Neutrophil (primary cell): ENCODE data around the gene SASS6.
"Not testable (repeated sequence)": the region's sequence is repeated elsewhere in the genome, so short reads cannot be mapped to it uniquely, and the experiment has no call there.

Experiments
- H3K27ac ChIP-seq: fragments of 200-600 bp; sonication (generic); 2 replicates; pipeline ENCODE4 v1.5.1; 2016; ENCODE audit warnings: mild to moderate bottlenecking, moderate library complexity
- H3K27me3 ChIP-seq: fragments of 200-600 bp; sonication (generic); 2 replicates; pipeline ENCODE4 v1.6.0; 2016; ENCODE audit warnings: mild to moderate bottlenecking
- H3K36me3 ChIP-seq: fragments of 200-600 bp; sonication (generic); 2 replicates; pipeline ENCODE4 v1.5.1; 2017
- H3K4me1 ChIP-seq, 2 experiments: fragments of 200-600 bp in 1 of 2; sonication (generic) in 1 of 2; 1 replicate in 1 of 2; 2 replicates in 1 of 2; pipeline versions ENCODE4 v1.5.1 to v1.6.1; 2013 to 2016; ENCODE audit warnings: low read depth in 1 of 2, low read length in 1 of 2, mild to moderate bottlenecking in 1 of 2, moderate library complexity in 1 of 2; ENCODE audit not compliant: control insufficient read depth in 1 of 2, insufficient read depth in 1 of 2
- H3K4me3 ChIP-seq, 2 experiments: fragments of 200-600 bp in 1 of 2; sonication (generic) in 1 of 2; 1 replicate in 1 of 2; 2 replicates in 1 of 2; pipeline ENCODE4 v1.5.1; 2013 to 2016; ENCODE audit warnings: low read depth in 1 of 2, low read length in 1 of 2, mild to moderate bottlenecking in 1 of 2, moderate library complexity in 1 of 2
- H3K9me3 ChIP-seq: fragments of 200-600 bp; sonication (generic); 2 replicates; pipeline ENCODE4 v1.5.1; 2016
- TF ChIP-seq, protein P1 (sequence below): fragments of 200-600 bp; sonication (generic); IDR thresholded peaks from 2 replicates; pipeline ENCODE4 v1.5.1; 2016; ENCODE audit warnings: antibody characterized with exemption

Gene SASS6

DNA sequence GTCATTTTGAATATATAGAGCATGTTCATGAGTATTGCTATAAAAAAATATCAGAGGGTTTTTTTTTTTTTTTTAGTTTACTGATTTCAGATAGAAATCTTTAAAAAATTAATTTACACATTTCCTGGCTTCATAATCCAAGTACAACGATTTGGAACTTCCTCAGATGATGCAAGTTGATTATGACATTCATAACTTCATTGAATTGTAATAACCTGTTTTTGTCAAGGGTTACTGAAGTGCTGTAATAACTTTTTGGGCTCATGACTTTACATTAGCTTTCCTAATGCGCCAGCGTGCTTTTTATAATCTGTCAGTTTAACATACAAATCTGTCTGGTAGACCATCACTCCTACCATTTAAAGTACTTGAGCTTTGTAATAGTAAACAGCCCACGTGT lies 81.3 kb downstream of the SASS6 start:
- Histone ChIP-seq H3K4me1 (peaks cover 57 to 60% of the 10 kb centered on the region in 2 experiments), H3K27ac (peak overlapping the region; percentile 81)
- TF ChIP-seq, protein P1, sequence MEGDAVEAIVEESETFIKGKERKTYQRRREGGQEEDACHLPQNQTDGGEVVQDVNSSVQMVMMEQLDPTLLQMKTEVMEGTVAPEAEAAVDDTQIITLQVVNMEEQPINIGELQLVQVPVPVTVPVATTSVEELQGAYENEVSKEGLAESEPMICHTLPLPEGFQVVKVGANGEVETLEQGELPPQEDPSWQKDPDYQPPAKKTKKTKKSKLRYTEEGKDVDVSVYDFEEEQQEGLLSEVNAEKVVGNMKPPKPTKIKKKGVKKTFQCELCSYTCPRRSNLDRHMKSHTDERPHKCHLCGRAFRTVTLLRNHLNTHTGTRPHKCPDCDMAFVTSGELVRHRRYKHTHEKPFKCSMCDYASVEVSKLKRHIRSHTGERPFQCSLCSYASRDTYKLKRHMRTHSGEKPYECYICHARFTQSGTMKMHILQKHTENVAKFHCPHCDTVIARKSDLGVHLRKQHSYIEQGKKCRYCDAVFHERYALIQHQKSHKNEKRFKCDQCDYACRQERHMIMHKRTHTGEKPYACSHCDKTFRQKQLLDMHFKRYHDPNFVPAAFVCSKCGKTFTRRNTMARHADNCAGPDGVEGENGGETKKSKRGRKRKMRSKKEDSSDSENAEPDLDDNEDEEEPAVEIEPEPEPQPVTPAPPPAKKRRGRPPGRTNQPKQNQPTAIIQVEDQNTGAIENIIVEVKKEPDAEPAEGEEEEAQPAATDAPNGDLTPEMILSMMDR, result no peak

DNA sequence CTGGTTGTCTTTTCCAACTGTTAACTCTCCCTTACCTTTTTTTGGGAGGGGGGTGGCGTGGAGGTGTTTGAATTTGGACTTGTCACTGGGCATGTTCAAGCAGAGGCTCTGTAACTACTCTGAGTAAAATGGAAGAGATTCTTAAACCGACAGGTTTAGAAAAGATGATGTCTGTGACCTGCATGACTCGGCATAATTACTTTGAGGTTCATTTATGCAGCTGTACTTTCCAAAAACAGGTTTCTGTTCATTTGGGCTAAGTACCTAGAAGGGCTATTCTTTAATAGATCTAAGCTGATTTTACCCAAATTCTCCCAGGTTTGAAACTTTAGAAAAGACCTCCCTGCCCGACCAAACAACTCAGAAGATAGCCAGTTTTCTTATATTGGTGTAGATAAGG lies 82.6 kb downstream of the SASS6 start:
- no peaks in the 10 kb centered on the region for H3K27me3 ChIP-seq
- no peaks in the 10 kb centered on the region for H3K36me3 ChIP-seq
- peak overlapping the region; percentile 81 for H3K27ac ChIP-seq
- H3K4me1 ChIP-seq, result peaks cover 62 to 65% of the 10 kb centered on the region in 2 experiments
- no peak overlapping the region for H3K4me3 ChIP-seq
- TF ChIP-seq, protein P1, result no peak
- no peaks in the 10 kb centered on the region for H3K9me3 ChIP-seq

More for the DNA sequence above, 81.3 kb downstream of the SASS6 start:
- Histone ChIP-seq H3K9me3 (no peaks in the 10 kb centered on the region), H3K4me3 (no peak overlapping the region), H3K36me3 (no peaks in the 10 kb centered on the region), H3K27me3 (no peaks in the 10 kb centered on the region)

- not testable (repeated sequence) for H3K9me3 ChIP-seq, H3K36me3 ChIP-seq, H3K27me3 ChIP-seq
- peak overlapping the region; percentile 30 to 47 for H3K4me3 ChIP-seq
- peaks cover 62 to 64% of the 10 kb centered on the region in 2 experiments for H3K4me1 ChIP-seq
- peak overlapping the region; percentile 80 for H3K27ac ChIP-seq
Measured at GRCh38 chr1:100047235-100047708, 85.5 kb downstream of the SASS6 start.

GRCh38 chr1:100045206-100045605 lies 87.5 kb downstream of the SASS6 start:
- Histone ChIP-seq H3K4me1 (peaks cover 45 to 51% of the 10 kb centered on the region in 2 experiments), H3K27ac (no peak overlapping the region), H3K36me3 (no peaks in the 10 kb centered on the region), H3K4me3 (no peak overlapping the region), H3K27me3 (no peaks in the 10 kb centered on the region), H3K9me3 (no peaks in the 10 kb centered on the region)
- TF ChIP-seq, protein P1, result no peak

DNA sequence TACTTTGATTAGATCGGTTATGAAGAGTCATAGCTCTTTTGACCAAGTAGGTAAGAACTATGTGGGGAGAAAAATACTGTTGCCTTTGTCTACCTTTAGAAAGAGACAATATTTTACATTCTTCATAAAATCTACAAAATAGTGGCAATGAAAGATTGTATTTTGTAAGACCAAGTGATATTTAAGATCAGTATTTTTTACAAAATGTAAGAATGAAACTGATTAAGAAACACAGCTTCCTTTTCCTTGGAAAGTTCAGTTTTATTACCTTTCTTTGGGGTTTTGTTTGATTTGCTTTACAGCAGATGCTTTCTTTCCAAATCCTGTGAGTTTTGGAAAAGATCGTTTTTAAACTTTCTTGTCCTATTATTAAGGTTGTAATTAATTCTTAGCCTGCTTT lies 93.1 kb downstream of the SASS6 start:
- Histone ChIP-seq H3K4me1 (peaks cover 22 to 34% of the 10 kb centered on the region in 2 experiments), H3K9me3 (no peaks in the 10 kb centered on the region)
- TF ChIP-seq, protein P1, result no peak

DNA sequence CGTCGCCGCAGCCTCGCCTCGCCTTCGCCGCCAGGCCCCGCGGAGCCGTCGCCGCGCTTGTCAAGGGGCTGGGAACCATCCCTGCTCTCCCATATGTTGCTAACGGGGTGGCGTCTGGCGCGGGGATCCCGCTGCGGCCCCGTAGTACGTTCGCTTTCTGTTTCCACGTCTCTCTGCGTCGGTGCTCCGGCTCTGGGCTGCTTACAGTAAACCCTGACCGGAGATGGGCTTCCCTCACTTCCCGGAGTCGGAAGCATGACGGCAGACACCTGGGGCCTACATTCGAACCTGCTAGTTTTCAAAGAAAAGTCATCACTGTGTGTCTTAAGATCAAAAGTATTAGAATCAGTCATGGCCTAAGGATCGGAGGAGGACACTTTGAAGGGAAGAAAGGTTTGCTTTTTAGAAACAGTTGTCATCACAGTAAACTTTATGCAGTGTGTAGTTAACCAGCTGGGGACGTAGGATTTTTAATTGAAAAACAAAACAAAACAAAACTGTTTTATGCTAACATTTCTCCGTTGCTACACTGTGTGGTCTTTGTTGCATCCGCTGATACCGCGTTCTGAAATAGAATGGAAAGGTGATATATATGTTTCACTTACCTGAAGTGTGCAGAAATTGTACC lies 94.0 kb downstream of the SASS6 start:
- Histone ChIP-seq H3K27ac (peak overlapping the region; percentile 94), H3K4me1 (peaks cover 22 to 34% of the 10 kb centered on the region in 2 experiments), H3K27me3 (no peaks in the 10 kb centered on the region), H3K4me3 (peak overlapping the region; percentile 78 to 83), H3K9me3 (no peaks in the 10 kb centered on the region), H3K36me3 (no peaks in the 10 kb centered on the region)
- TF ChIP-seq, protein P1, result no peak

More for the DNA sequence above, 93.1 kb downstream of the SASS6 start:
- Histone ChIP-seq H3K27me3 (no peaks in the 10 kb centered on the region), H3K36me3 (no peaks in the 10 kb centered on the region), H3K4me3 (peak overlapping the region; percentile 78 to 83), H3K27ac (peak overlapping the region; percentile 94)
